ENCODE data around the gene ACOT11.

The ACOT11 gene

DNA sequence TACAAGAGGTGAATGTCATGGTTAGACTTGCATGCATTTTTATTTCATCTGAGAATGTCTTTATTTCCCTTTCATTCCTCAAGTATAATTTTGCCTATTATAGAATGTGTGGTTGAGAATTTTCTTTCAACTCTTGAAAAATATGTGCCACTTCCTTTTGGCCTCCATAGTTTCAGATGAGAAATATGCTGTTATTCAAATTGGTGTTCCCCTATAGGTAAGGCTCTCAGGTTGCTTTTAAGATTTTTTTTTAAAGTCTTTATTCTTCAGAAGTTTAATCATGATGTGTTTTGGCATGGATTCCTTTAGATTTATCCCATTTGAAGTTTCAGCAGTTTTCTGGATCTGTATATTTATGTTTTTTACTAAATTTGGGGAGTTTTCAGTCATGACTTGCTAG, 95.7 kb downstream of the ACOT11 start:
- H3K4me3 ChIP-seq (ENCODE audit: low read depth, low read length), result no peak overlapping the region
- TF ChIP-seq, protein P1, sequence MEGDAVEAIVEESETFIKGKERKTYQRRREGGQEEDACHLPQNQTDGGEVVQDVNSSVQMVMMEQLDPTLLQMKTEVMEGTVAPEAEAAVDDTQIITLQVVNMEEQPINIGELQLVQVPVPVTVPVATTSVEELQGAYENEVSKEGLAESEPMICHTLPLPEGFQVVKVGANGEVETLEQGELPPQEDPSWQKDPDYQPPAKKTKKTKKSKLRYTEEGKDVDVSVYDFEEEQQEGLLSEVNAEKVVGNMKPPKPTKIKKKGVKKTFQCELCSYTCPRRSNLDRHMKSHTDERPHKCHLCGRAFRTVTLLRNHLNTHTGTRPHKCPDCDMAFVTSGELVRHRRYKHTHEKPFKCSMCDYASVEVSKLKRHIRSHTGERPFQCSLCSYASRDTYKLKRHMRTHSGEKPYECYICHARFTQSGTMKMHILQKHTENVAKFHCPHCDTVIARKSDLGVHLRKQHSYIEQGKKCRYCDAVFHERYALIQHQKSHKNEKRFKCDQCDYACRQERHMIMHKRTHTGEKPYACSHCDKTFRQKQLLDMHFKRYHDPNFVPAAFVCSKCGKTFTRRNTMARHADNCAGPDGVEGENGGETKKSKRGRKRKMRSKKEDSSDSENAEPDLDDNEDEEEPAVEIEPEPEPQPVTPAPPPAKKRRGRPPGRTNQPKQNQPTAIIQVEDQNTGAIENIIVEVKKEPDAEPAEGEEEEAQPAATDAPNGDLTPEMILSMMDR (IDR thresholded peaks at IDR 0.05; ENCODE audit: low read depth, low read length), result no peak

DNA sequence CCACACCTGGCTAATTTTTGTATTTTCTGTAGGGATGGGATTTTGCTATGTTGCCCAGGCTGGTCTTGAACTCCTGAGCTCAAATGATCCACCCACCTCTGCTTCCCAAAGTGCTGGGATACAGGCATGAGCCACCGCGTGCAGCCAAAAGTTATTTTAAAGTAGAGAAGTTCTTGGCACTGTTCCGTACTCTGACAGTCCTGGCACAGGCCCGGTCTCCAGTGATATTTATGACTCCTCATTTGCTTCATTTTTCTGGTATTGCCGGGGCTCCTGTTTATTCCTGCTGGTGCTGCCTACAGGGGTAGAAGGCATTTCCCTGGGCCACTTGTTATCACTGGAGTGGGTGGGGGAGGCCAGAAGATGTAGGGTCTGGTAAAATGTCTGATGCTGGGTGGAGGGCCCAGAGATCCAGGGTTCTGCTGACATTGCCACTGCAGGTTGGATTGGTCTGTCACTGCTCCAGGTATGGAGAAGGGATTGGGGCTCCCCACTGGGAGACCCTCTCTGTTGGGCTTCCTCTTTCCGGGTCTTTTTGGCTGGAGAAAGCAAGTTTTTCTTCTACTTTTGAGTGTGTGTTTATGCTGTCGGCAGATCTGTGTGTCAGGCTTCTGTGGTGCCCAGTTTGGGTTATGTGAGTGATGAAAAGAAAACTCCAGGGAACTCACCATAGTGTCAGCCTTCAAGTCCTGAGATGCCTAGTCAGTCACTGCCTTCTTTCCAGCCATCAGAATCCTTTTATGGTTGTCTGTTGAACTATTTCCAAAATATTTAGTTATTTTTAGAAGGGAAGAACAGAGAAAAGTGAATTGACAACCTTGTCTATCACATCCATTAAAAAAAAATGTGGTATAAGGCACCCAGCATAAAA, 98.0 kb downstream of the ACOT11 start:
- no peak overlapping the region for H3K4me3 ChIP-seq (ENCODE audit: low read depth, low read length)
- TF ChIP-seq, protein P1 (IDR thresholded peaks at IDR 0.05; ENCODE audit: low read depth, low read length), result no peak

DNA sequence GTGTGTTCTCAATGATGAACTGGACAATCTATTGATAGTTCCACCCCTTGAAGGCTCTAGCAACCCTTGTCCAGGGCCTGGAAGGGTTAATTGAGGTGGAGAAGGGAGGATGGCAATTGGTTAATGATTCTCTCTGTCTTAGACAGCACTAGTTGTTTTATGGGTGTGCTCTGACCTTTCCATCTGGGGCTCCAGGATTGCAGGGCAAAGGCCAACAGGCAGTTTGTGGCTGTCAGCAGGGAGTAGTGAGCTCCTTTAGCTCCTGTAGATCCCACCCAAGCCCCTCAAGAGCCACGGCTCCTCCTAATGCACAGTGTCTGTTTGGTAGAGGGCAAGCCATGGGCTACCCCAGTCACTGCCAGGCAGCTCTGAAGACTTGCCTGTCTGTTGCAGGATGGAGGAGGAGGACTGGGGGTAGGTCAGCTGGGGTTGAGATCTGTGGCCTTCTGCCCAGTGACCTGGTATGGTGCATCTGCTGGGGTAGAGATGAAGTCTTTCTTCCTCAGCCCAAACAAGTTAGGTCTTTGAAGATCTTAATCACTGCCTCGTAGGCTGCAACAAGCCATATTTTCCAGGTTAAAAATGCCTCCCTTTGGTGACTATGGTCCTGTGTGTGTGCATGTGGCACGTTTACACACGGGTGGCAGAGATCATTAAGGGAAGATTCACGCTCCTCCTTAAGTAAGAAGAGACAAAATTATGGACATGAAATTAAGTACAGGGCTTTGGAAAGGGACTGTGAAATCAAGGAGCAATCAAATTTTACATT, 101.3 kb downstream of the ACOT11 start:
- no peak overlapping the region for H3K4me3 ChIP-seq (ENCODE audit: low read depth, low read length)
- TF ChIP-seq, protein P1 (IDR thresholded peaks at IDR 0.05; ENCODE audit: low read depth, low read length), result no peak

DNA sequence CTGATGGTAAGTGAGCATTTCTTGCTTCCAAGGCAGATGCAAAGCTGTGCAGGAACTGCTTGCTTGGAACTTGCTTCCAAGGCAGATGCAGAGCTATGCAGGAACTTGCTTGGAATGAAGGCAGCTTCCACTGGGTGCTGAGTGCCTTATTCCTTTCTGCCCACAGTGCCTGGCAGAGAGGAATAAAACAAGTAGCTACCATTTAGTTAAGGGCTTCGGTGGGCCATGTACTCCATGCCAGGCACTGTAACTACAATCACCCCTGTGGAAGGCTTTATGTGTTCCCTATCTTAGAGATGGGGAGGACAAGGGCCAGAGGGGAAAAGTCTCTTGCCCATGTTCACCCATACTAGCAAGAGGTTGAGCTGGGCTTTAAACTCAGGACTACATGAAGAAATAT, 101.9 kb downstream of the ACOT11 start:
- no peak overlapping the region for H3K4me3 ChIP-seq (ENCODE audit: low read depth, low read length)
- TF ChIP-seq, protein P1 (IDR thresholded peaks at IDR 0.05; ENCODE audit: low read depth, low read length), result no peak

DNA sequence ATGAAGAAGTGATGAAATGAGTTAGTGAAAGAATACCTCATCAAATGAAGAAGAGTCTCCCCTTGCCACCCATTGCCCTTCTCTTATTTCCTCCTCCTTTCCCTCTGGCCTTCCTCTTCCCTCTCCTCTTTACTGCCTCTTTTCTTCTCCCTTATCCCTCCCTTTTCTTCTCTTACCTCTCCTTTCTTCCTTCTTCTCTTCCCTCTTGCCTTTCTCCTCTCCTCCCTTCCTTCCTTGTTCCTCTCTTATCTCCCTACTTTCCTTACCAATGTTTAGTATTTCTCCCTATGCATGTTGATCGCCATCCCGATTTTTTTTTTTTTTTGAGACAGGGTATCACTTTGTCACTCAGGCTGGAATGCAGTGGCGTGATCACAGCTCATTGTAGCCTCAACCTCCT, 102.4 kb downstream of the ACOT11 start:
- no peak overlapping the region for H3K4me3 ChIP-seq (ENCODE audit: low read depth, low read length)

DNA sequence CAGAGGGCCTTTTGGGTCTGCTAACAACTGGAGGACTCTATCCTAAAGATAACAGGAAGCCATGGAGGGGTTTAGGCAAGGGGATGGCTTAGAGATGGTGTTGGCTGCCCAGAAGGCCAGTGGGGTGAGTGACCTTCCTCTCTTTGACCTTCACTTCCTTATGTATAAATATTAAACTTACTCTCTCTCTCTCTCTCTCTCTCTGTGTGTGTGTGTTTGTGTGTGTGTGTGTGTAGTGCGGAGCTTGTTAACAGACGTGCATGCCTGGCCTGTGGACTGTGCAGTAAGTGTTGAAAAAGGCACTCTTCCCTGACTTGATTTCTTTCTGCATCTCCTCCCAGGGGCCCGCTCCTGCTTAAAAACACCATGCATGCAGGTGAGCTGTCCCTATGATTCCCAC, 103.6 kb downstream of the ACOT11 start:
- H3K4me3 ChIP-seq (ENCODE audit: low read depth, low read length), result no peak overlapping the region
- TF ChIP-seq, protein P1 (IDR thresholded peaks at IDR 0.05; ENCODE audit: low read depth, low read length), result no peak

More for the DNA sequence above, 102.4 kb downstream of the ACOT11 start:
- TF ChIP-seq, protein P1 (IDR thresholded peaks at IDR 0.05; ENCODE audit: low read depth, low read length), result no peak

DNA sequence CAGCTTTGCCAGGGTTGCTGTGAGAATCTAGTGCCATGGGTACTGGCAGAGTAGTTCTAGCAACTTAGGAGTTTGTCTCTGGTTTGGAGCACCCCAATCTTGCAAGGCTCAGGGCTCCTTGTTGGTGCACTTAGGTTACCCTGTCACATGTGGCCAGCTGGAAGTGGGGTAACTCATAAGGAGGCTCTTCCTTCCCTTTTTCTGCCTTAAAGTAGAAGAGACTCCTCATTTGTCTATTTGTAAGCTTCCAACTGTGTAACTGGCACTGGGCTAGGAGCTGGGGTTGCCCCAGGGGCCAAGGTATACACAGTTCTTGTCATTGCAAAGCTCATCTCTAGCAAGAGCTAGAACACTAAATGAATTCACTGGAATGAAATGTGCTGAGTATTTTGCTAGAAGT, 104.1 kb downstream of the ACOT11 start:
- TF ChIP-seq, protein P1 (IDR thresholded peaks at IDR 0.05; ENCODE audit: low read depth, low read length), result no peak
- H3K4me3 ChIP-seq (ENCODE audit: low read depth, low read length), result no peak overlapping the region

Measured in WI38 (cell line).